Measurements from ENCODE around the gene HOMEZ. TPM values are rescaled to one million over a fixed set of nuclear protein-coding genes. Genes with fewer than 3 reads are reported as not detected.
"Not testable (repeated sequence)": the region's sequence is repeated elsewhere in the genome, so short reads cannot be mapped to it uniquely, and the experiment has no call there.

Gene HOMEZ
- total and polyA plus RNA-seq, 7 donors: 5.4 to 12.0 (median 6.1) TPM

DNA sequence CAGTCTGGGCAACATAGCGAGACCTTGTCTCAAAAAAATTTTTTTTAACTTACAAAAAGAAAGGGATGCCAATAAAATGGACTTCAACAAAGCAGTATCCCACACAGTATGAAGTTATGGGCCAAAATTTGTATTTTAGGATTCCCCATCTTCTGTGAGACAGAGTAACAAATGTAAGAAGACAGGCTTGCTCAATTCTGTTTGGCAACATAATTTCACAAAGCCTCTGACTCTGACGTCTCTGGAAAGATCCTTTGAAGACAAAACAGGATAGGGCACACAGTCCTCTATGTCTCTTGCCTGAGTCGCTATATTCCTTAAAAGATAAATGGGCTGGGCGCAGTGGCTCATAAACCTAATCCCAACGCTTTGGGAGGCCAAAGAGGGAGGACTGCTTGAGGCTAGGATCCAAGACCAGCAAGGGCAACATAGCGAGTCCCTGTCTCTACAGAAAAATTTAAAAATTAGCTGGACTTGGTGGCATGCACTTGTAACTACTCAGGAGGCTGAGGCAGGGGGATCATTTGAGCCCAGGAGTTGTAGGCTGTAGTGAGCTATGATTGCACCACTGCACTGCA lies 1.1 kb upstream of the HOMEZ start:
- intact Hi-C loops (cut with DNase I): loop anchor here (1.0 kb wide), 1 partner anchor 8 kb away; no protein-coding TSS in a partner anchor
- TF ChIP-seq, protein P1, sequence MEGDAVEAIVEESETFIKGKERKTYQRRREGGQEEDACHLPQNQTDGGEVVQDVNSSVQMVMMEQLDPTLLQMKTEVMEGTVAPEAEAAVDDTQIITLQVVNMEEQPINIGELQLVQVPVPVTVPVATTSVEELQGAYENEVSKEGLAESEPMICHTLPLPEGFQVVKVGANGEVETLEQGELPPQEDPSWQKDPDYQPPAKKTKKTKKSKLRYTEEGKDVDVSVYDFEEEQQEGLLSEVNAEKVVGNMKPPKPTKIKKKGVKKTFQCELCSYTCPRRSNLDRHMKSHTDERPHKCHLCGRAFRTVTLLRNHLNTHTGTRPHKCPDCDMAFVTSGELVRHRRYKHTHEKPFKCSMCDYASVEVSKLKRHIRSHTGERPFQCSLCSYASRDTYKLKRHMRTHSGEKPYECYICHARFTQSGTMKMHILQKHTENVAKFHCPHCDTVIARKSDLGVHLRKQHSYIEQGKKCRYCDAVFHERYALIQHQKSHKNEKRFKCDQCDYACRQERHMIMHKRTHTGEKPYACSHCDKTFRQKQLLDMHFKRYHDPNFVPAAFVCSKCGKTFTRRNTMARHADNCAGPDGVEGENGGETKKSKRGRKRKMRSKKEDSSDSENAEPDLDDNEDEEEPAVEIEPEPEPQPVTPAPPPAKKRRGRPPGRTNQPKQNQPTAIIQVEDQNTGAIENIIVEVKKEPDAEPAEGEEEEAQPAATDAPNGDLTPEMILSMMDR (IDR thresholded peaks at IDR 0.05): no peak
- TF ChIP-seq POLR2AphosphoS5 (IDR thresholded peaks at IDR 0.05): peak in 1 of 4 donors; percentile 27
- no peaks in the 10 kb centered on the region for H3K36me3 ChIP-seq
- H3K27ac ChIP-seq: peak overlapping the region; percentile 91 to 100 (median 96)
- no peak for DNase-seq
- H3K27me3 ChIP-seq: no peaks in the 10 kb centered on the region
- WGBS, 2 donors: 41 to 57% methylated on average over 6 of the region's 6 CpGs
- peak overlapping the region; percentile 47 to 99 (median 76) for H3K4me3 ChIP-seq
- H3K4me1 ChIP-seq: peaks cover 0 to 25% (median 20%) of the 10 kb centered on the region in 4 donors
- no peaks in the 10 kb centered on the region for H3K9me3 ChIP-seq

DNA sequence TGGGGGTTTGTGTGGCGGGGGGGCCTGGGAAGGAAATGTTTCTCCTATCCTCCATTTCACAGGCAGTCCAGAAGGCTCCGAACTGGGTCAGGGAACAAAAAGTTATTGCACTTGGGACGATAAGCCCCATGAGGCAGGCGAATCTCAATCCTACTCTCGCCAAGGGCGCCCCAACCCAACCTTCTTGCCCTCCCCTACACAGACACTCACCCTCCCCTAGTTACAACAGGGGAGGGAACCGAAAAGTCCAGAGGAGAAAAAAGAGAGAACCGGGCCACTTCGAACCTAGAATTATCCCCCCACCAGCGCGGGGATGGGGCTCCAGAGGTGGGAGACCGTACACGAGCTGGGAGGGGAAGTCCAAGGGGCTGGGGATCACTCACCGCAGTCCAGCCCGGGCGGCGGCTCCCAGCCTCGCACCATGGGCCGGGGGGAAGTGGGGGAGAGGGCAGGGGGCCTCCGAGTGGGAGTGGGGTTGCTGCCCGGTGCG lies 357 bp downstream of the HOMEZ start:
- intact Hi-C loops (cut with DNase I): loop anchor here (1.0 to 2.0 kb wide), 2 partner anchors 10 to 15 kb away; no protein-coding TSS in a partner anchor
- DNase-seq: no peak
- H3K9me3 ChIP-seq: no peaks in the 10 kb centered on the region
- H3K36me3 ChIP-seq: no peaks in the 10 kb centered on the region
- peak overlapping the region; percentile 91 to 100 (median 96) for H3K27ac ChIP-seq
- H3K4me1 ChIP-seq: peaks cover 0 to 25% (median 20%) of the 10 kb centered on the region in 4 donors
- H3K27me3 ChIP-seq: no peaks in the 10 kb centered on the region
- peak in 1 of 2 donors; percentile 54 for TF ChIP-seq POLR2A (IDR thresholded peaks at IDR 0.05)
- no peak for TF ChIP-seq EP300 (IDR thresholded peaks at IDR 0.05)
- peak overlapping the region; percentile 73 to 99 (median 78) for H3K4me3 ChIP-seq
- WGBS, 2 donors: 0% methylated on average over 22 of the region's 22 CpGs

DNA sequence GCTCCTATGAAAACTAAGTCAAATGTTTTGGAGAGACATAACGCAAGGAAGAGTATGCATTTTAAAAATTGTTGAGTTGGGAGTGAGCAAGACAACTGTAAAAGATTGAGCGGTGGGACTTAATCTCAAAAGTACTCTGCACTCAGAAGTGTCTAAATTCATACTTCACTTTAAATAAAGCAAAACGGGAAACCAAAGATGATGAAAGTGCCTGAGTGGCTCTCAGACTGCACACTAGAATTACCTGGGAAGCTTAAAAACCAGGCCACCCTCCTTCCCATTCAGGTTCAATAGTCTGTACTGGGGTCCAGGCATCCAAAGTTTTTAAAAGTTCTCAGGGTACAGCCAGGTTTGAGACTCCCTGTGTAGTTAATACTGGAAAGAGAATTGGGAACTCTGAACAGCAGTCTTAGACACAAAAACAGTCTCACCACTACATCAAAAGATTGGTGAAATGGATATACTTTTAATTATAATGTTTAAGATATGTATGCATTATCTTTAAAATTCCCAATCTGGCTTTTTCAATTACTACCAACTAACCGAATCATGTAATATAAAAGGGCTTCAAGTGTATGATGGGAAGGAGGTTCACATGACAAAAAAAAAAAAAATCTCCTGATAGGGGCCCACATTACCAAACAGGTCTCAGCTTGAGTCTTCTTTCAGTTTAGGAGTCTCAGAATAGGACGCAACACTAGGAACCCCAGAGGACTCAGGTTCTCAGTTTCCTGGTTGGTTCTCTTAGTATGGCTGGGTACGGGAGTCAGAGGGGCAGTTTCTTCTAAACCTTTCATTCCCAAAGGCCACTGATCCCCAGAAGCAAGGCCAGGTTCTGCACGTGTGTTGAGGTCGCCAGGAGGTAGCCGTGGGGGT lies 1.0 kb downstream of the HOMEZ start:
- TF ChIP-seq, protein P1 (IDR thresholded peaks at IDR 0.05): no peak
- TF ChIP-seq POLR2AphosphoS5 (IDR thresholded peaks at IDR 0.05): peak in 1 of 4 donors; percentile 18
- no peak for DNase-seq
- no peaks in the 10 kb centered on the region for H3K9me3 ChIP-seq
- no peaks in the 10 kb centered on the region for H3K36me3 ChIP-seq
- H3K27ac ChIP-seq: peak overlapping the region; percentile 91 to 100 (median 96)
- H3K27me3 ChIP-seq: no peaks in the 10 kb centered on the region
- WGBS, 2 donors: 24 to 29% methylated on average over 9 of the region's 9 CpGs
- intact Hi-C loops (cut with DNase I): loop anchor here (2.0 kb wide), 1 partner anchor 16 kb away; no protein-coding TSS in a partner anchor
- peak overlapping the region; percentile 73 to 99 (median 78) for H3K4me3 ChIP-seq
- H3K4me1 ChIP-seq: peaks cover 0 to 25% (median 20%) of the 10 kb centered on the region in 4 donors

DNA sequence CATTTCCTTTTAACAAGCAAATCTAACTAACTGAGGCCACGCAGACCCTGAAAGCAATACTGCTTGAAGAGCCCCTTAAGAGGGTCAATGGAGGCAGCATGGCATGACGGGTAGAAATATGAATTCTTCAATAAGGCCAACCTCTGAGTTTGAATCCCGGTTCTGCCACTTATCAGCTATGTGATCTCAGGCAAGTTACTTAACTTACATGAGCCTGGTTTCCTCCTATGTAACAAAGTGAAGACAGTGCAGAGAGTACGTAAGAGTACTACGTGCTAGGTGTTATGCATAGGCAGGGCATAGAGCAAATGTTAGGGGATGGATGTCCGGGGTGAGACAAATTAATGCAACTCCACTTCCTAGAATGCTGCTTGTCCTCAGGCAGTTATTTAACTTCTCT lies 4.7 kb downstream of the HOMEZ start:
- DNase-seq: no peak
- H3K9me3 ChIP-seq: no peaks in the 10 kb centered on the region
- no peak overlapping the region for H3K4me3 ChIP-seq
- no peaks in the 10 kb centered on the region for H3K27me3 ChIP-seq
- TF ChIP-seq, protein P1 (IDR thresholded peaks at IDR 0.05): no peak
- TF ChIP-seq EP300 (IDR thresholded peaks at IDR 0.05) (no peak), POLR2A (IDR thresholded peaks at IDR 0.05) (no peak), POLR2AphosphoS5 (IDR thresholded peaks at IDR 0.05) (no peak)
- peaks cover 0 to 15% (median 13%) of the 10 kb centered on the region in 4 donors for H3K4me1 ChIP-seq
- H3K27ac ChIP-seq: no peak overlapping the region
- intact Hi-C loops (cut with DNase I): no loop called here
- 96% methylated on average over 6 of the region's 6 CpGs for WGBS, 2 donors
- peaks cover 0 to 6% (median 0%) of the 10 kb centered on the region in 4 donors for H3K36me3 ChIP-seq

DNA sequence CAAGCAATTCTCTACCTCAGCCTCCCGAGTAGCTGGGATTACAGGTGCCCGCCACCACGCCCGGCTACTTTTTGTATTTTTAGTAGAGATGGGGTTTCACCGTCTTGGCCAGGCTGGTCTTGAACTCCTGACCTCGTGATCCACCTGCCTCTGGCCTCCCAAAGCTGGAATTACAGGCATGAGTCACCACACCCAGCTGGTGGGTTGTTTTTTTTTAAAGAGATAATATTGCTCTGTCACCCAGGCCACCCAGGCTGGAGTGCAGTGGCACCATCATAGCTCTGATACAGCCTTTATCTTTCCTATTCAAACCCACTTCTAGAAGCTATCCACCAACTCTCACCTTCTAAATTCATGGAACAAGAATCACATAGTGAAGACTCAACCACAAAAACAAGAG lies 8.0 kb downstream of the HOMEZ start:
- H3K4me1 ChIP-seq; H3K4me3 ChIP-seq; H3K27me3 ChIP-seq; H3K27ac ChIP-seq; intact Hi-C loops (cut with DNase I); H3K9me3 ChIP-seq; DNase-seq: not testable (repeated sequence)
- peaks cover 0 to 15% (median 0%) of the 10 kb centered on the region in 4 donors for H3K36me3 ChIP-seq
- WGBS, 2 donors: 80 to 93% methylated on average over 6 of the region's 6 CpGs
